Gastrocnemius medialis (tissue), 4 donors: ENCODE measurements around the gene GALNT11. TPM values are rescaled to one million over a fixed set of nuclear protein-coding genes. Genes with fewer than 3 reads are reported as not detected.

Experiments
- ATAC-seq, 2 donors: fragments of 150-250 bp; one replicate each; pipeline ENCODE4 v1.9.1; 2016
- DNase-seq, 2 donors: peaks; one replicate each; pipeline ENCODE4 v3.0.0-alpha.2; 2019
- H3K27ac ChIP-seq, 4 donors: fragments of 200-600 bp; sonication (generic); 1 replicate in 1 of 4; 2 replicates in 3 of 4; pipeline ENCODE4 v1.5.1; 2016 to 2018; ENCODE audit warnings: mild to moderate bottlenecking in 2 of 4, moderate library complexity in 1 of 4
- H3K27me3 ChIP-seq, 3 donors: fragments of 200-600 bp; sonication (generic) in 2 of 3; 1 replicate in 1 of 3; 2 replicates in 2 of 3; pipeline versions ENCODE4 v1.5.1 to v1.6.0; 2016 to 2019; ENCODE audit warnings: mild to moderate bottlenecking in 1 of 3, moderate library complexity in 1 of 3
- H3K36me3 ChIP-seq, 2 donors: fragments of 200-600 bp; sonication (generic) in 1 of 2; one replicate each; pipeline ENCODE4 v1.5.1; 2017 to 2018
- H3K4me1 ChIP-seq, 2 donors: fragments of 200-600 bp; sonication (generic) in 1 of 2; one replicate each; pipeline ENCODE4 v1.5.1; 2016 to 2017; ENCODE audit warnings: mild to moderate bottlenecking in 2 of 2
- H3K4me3 ChIP-seq, 4 donors: fragments of 200-600 bp; sonication (generic) in 3 of 4; 1 replicate in 1 of 4; 2 replicates in 3 of 4; pipeline ENCODE4 v1.5.1; 2016 to 2019; ENCODE audit warnings: mild to moderate bottlenecking in 2 of 4
- H3K9me3 ChIP-seq, 3 donors: fragments of 200-600 bp; sonication (generic) in 2 of 3; 1 replicate in 1 of 3; 2 replicates in 2 of 3; pipeline ENCODE4 v1.5.1; 2016 to 2019
- CTCF ChIP-seq, 5 experiments: fragments of 450-650 bp in 3 of 5; fragments of 200-600 bp in 2 of 5; sonication (generic) in 2 of 5; IDR thresholded peaks in 4 of 5; conservative IDR thresholded peaks in 1 of 5; 1 replicate in 4 of 5; 2 replicates in 1 of 5; pipeline ENCODE4 v1.5.1; 2016 to 2019; ENCODE audit warnings: antibody characterized with exemption in 5 of 5, mild to moderate bottlenecking in 3 of 5, moderate library complexity in 3 of 5
- POLR2A ChIP-seq, 2 donors: fragments of 450-650 bp; IDR thresholded peaks; one replicate each; pipeline ENCODE4 v1.6.1; 2017; ENCODE audit warnings: antibody characterized with exemption in 2 of 2, mild to moderate bottlenecking in 2 of 2, moderate library complexity in 2 of 2
- in situ Hi-C, 4 donors: fragments of 200-750 bp; cut with MboI; loops; one replicate each; pipeline versions ENCODE4 v1.15.0 to v1.8.0; 2017; ENCODE audit warnings: low sequenced_read_pairs in 4 of 4
- intact Hi-C: fragments of 100-400 bp; cut with DNase I; formaldehyde crosslinking; loops from one replicate; pipeline ENCODE4 v1.15.1; 2023; ENCODE audit warnings: low total_unique reads
- total RNA-seq, 4 donors: library from RNA; depleted of rRNA; stranded (reverse); fragments of >200 nt; gene quantifications; one replicate each; pipeline versions ENCODE4 v1.1.0 to v1.2.3, GENCODE V29; 2016

The GALNT11 gene
- 10 to 100 TPM; 16.3 to 49.1 (median 20.1) TPM for total RNA-seq

GRCh38 chr7:152025077-152025936 is at the start of gene GALNT11:
Gene GALNT11, plus strand, starts transcription at chr7:152025674. Its CDS starts 68,554 bp downstream, at chr7:152094228.
- H3K9me3 ChIP-seq = no peaks in the 10 kb centered on the region

GRCh38 chr7:151978616-151979015 is 46.9 kb upstream of the GALNT11 start:
- DNase-seq (no peak), ATAC-seq (no peak)
- Histone ChIP-seq H3K4me1 (no peaks in the 10 kb centered on the region), H3K27me3 (no peaks in the 10 kb centered on the region), H3K9me3 (no peaks in the 10 kb centered on the region), H3K4me3 (no peak overlapping the region), H3K36me3 (no peaks in the 10 kb centered on the region), H3K27ac (no peak overlapping the region)
- in situ Hi-C loops (no loop called here), intact Hi-C loops (no loop called here)
- TF ChIP-seq CTCF (IDR thresholded peaks at IDR 0.05 in 4 of 5, conservative IDR thresholded peaks at IDR 0.05 in 1 of 5) (no peak), POLR2A (IDR thresholded peaks at IDR 0.05) (no peak)

More at GRCh38 chr7:152025077-152025936, at the start of gene GALNT11:
- in situ Hi-C loops (no loop called here), intact Hi-C loops (loop anchor here (5.0 to 10.0 kb wide), 3 partner anchors 117 to 228 kb away; partner anchors contain the start of gene PRKAG2)
- H3K36me3 ChIP-seq = peaks cover 0 to 8% of the 10 kb centered on the region in 2 donors
- H3K4me3 ChIP-seq = peak within 1 kb of the TSS; percentile 65 to 80 (median 74)
- peak; percentile 88 to 89 for TF ChIP-seq POLR2A (IDR thresholded peaks at IDR 0.05)
- TF ChIP-seq CTCF (IDR thresholded peaks at IDR 0.05 in 4 of 5, conservative IDR thresholded peaks at IDR 0.05 in 1 of 5) = peak; percentile 19 to 56 (median 49)
- no peaks in the 10 kb centered on the region for H3K27me3 ChIP-seq
- H3K27ac ChIP-seq = peak within 1 kb of the TSS; percentile 69 to 92 (median 83)
- DNase-seq (peak; percentile 63 to 81), ATAC-seq (peak; percentile 96 to 97)
- H3K4me1 ChIP-seq = peaks cover 11 to 12% of the 10 kb centered on the region in 2 donors

- ATAC-seq (no peak), DNase-seq (no peak)
- in situ Hi-C loops = no loop called here
- Histone ChIP-seq H3K27ac (no peak overlapping the region), H3K4me1 (no peaks in the 10 kb centered on the region), H3K9me3 (no peaks in the 10 kb centered on the region), H3K27me3 (no peaks in the 10 kb centered on the region), H3K4me3 (no peak overlapping the region), H3K36me3 (no peaks in the 10 kb centered on the region)
- intact Hi-C loops = no loop called here
- TF ChIP-seq CTCF (IDR thresholded peaks at IDR 0.05 in 4 of 5, conservative IDR thresholded peaks at IDR 0.05 in 1 of 5) (no peak), POLR2A (IDR thresholded peaks at IDR 0.05) (no peak)
Measured at GRCh38 chr7:151981223-151981622, 44.3 kb upstream of the GALNT11 start.

DNA sequence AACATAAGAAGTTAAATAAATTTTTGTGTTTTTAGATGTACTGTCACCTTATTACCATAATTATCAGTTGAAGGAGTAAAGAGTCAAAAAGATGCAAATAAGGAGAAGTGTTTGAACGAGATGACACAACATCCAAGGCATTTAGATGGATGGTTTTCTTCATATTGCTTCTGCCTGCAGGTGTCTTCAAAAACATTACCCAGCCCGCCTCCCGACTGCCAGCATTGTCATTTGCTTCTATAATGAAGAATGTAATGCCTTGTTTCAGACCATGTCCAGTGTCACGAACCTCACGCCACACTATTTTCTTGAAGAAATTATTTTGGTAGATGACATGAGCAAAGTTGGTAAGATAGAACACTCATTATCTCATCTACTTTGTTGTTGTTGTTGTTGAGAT is 42.7 kb upstream of the GALNT11 start:
- no peaks in the 10 kb centered on the region for H3K9me3 ChIP-seq
- no peaks in the 10 kb centered on the region for H3K4me1 ChIP-seq
- no peak overlapping the region for H3K4me3 ChIP-seq
- TF ChIP-seq CTCF (IDR thresholded peaks at IDR 0.05 in 4 of 5, conservative IDR thresholded peaks at IDR 0.05 in 1 of 5) (no peak), POLR2A (IDR thresholded peaks at IDR 0.05) (no peak)
- no peaks in the 10 kb centered on the region for H3K36me3 ChIP-seq
- H3K27ac ChIP-seq = no peak overlapping the region
- intact Hi-C loops = no loop called here
- in situ Hi-C loops = no loop called here
- no peak for DNase-seq
- no peaks in the 10 kb centered on the region for H3K27me3 ChIP-seq
- no peak for ATAC-seq
